SK-N-SH (cell line): ENCODE results near the gene NBPF1.
"Not testable (repeated sequence)": the region's sequence is repeated elsewhere in the genome, so short reads cannot be mapped to it uniquely, and the experiment has no call there.

Experiments
- CHD2 ChIP-seq: fragments of 150-350 bp; IDR thresholded peaks from 2 replicates; pipeline ENCODE4 v1.6.1; 2018; ENCODE audit warnings: low read length; ENCODE audit not compliant: partially characterized antibody
- CTCF ChIP-seq: fragments of 200-600 bp; sonication (generic); IDR thresholded peaks from 2 replicates; pipeline ENCODE4 v1.6.1; 2017; ENCODE audit warnings: antibody characterized with exemption, mild to moderate bottlenecking, moderate library complexity

DNA sequence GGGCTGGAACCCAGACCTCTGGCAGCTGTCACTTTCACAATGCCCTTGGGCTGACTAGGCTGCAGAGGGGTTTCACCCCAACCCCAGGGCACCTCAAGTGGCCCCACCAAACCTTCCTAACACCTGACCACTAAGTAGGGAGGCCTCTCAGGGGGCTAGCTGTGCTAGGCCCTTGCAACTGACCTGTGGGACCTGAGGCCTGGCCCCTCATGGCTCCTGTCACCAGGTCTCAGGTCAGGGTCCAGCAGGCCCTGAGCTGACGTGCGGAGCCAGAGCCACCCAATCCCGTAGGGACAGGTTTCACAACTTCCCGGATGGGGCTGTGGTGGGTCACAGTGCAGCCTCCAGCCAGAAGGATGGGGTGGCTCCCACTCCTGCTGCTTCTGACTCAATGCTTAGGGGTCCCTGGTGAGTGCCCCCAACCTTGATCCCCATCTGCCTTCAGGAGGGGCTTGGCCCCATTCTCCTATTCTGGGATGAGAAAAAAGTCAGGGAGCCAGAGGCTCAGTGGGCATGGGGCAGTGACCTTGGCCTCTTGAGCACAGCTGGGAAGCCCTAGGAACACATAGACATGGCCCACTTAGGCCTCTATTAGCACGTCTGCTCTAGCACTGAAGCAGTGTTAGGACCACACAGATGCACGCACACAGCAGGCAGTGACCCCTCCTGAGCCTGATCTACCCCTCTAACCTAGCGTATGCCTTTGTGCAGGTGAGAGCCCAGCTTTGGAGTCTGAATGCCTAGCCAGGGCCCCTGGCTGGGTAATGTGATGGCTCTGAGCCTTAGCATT, 32.1 kb upstream of the NBPF1 start:
- TF ChIP-seq CTCF, CHD2: not testable (repeated sequence)
